Left forelimb (tissue), 1 donor: ENCODE results near the gene ASB7.

Source experiments
- DNase-seq: peaks from one replicate; pipeline ENCODE4 v3.0.0-alpha.2; 2018; ENCODE audit warnings: low spot score

The ASB7 gene

DNA sequence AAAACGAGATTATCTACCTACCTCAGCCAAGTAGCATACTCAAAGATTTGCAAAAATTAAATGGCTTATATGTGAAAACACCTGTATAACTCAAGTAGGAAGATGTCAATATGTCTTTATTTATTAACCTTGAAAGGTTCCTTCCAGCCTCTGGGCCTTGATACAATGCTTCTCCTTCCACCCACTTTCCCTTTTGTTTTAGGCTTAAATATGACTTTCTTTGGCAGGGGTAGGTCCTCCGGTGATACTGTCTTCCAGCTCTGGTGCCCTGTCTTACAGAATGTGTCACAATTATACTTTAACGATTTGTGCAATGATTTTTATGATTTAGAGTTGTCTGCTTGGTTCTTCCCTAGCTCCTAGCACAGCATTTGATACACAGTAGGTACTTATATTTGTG, 4.5 kb upstream of the ASB7 start:
- no peak for DNase-seq

DNA sequence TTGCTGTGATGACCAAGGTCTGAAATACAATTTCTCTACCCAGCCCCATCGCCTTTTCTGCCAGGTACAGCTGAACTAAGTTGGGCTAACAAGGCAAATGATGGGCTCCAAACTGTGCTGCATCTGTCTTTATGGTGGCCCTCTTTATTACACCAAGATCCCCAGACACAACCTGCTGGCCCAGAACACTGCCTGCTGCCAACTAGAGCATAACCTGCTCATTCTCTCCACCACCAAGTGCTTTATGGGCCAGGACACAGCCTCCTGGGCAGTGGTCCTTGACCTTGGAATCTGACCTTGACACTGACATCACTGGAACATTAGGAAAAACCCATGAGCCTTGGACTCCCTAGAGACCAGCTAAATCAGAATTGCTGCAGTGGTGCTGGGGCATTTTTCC, 3.7 kb upstream of the ASB7 start:
- no peak for DNase-seq

DNA sequence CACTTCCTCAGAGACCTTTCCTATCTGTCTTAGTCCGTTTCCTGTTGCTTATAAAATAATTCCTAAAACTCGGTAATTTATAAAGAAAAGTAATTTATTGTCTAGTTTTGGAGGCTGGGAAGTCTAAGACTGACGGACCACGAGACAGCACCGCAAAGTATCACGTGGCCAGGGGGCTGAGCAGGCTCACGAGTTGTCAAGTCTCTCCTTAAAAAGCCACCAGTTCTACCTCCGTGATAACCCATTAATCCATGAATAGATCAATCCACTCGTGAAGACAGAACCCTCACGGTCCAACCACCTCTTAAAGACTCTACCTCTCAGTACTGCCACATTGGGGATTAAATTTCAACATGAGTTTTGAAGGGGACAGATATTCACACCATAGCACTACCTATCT, 1.2 kb upstream of the ASB7 start:
- no peak for DNase-seq

DNA sequence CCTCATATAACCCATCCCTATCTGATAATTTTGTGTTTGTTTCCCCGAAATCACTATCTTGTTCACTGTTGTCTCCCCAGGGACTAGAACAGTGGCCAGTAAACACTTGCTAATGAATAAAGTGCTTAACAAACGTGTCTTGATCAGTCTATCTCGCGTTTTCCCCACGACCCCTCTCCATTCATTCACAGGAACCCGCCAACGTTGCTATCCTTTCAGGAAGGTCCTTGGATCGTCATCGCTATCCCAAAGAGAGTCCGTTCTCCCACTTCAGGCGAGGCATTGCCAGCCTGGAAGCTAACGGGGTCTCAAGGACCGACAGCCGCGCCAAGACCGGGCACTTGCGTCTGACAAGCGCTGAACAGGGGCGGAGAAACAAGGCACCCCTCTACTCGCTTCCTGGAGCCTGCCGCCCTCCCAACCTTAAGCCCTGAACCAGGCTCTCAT, 749 bp upstream of the ASB7 start:
- DNase-seq = no peak

DNA sequence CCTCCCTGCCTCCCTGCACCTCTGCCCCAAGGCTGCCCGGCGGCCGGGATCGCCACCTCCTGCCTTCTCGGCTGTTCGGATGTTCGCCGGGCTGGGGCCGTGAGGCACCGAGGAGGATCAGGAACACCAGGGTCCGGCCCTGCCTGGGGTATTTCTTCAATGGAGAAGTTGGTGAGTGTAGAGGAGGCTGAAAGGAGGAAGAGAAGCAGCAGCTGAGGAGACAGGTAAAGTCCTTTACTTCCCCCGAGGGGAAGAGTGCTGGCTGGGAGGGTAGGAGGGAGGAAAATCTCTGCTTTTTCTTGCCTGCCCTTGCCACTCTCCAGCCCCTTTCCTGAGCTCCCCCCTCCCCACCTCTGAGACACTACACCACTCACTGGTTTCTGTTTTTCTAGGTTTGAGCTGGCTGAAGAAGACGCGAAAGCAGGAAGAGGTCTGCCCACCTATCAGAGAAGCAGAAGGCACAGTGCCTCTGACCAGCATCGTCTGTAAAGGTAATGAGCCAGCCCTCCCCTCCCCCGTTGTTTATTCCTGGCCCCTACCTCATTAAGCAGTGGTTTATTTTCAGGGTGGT, 519 bp downstream of the ASB7 start:
- DNase-seq = no peak

DNA sequence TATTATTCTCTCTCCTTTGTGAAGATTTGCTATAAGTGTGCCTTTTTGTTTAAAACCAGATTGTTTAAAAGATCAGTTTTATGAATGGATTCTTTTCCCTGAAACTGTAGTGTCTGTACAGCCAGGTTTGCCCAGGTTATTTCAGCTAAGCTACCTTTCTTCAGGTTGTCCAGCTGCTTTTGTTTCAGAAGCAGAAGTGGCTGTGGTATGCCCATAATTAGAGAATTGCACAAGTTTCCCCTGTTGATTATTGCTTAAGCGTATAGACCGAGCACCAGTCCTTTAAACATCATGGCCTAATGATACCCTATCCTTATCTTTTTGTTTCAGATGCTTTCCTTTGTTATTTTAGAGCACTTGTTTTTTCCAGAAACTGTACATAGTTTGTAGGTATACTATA, 10.2 kb downstream of the ASB7 start:
- no peak for DNase-seq

DNA sequence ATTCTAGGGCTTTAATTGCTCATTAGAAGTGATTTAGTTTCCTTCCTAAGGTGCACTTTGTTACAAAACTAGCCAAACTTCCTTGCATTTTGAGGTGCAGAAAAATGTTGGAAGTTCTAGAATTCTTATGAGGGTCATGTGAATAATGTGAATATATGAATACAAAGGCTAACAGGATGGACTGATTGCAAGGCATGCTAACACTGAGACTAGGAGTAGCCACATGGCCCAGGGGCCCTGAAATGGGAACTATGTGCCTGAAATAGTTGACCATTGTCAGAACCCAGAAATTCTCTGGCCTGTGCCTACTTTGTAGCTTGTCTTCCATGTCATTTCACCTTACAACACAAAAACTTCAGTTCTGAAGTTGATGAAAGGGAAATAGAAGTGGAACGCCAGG, 10.8 kb downstream of the ASB7 start:
- no peak for DNase-seq

DNA sequence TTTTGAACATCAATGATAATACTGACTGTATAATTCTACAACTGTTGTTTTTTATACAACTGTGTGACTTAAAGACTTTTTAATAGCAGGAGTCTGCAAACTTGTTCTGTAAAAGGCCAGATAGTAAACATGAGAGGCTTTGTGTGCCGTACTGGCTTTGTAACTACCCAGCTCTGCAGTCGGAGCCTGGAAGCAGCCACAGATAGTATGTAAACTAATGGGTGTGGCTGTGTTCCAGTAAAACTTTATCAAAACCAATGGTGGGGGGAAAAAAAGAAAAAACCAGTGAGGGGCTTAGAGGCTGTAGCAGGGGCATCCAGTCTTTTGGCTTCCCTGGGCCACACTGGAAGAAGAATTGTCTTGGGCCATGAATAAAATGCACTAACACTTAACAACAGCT, 11.9 kb downstream of the ASB7 start:
- DNase-seq = no peak

DNA sequence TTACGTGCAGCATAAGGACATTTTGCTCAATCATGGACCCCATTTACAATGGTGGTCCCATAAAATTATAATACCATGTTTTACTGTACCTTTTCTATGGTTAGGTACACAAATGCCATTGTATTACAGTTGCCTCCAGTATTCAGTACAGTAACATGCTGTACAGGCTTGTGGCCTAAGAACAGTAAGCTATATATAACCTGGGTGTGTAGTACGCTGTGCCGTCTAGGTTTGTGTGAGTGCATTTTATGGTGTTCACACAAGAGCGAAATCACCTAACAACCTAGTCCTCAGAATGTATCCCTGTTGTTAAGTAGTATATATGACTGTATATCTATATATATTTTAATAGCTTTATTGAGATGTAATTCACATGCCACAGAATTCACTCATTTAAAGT, 12.5 kb downstream of the ASB7 start:
- no peak for DNase-seq

DNA sequence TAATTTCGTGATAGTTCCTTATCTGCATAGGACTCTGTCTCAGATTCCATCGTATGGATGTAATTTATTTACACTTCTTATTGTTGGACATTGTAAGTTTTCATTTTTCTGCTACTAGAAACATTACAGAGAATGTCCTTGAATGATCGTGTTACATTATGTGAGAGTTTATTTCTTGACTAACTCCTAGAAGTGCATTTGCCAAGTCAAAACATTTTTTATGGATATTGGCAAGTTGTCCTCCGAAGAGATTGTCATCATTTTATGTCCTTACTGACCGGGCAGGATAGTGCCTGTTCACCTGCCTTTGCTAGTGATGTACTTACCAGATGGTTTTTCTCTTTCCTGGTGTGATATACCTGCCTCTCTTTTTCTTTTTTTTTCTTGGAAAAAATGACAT, 13.4 kb downstream of the ASB7 start:
- DNase-seq = no peak

DNA sequence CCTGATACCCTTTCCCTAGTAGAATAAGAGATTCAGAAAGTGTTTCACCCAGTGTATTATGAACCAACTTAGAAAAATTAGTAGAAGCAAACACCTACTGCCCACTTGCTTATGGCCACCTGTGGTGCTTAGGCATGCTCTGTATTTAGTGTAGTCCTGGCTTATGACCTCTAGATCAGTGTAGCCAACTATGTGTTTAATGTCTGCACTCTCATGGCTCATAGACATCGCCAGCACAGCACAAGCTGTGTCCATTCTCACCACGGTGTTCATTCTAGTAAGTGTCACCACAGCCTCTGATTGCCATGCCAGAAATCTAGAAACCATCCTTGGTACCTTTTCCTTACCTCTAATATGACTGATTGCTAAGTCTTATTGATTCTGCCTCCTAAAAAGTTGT, 14.3 kb downstream of the ASB7 start:
- no peak for DNase-seq

DNA sequence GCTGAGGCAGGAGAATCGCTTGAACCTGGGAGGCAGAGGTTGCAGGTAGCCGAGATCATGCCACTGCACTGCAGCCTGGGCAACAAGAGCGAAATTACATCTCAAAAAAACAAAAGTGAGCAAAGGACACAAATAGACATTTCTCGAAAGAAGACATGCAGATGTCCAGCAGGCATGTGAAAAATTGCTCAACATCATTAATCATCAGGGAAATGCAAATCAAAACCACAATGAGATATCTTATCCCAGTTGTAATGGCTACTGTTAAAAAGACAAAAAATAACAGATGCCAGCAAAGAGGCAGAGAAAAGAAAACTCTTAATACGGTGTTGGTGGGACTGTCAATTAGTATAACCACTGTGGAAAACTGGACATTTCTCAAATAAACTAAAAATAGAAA, 20.9 kb downstream of the ASB7 start:
- no peak for DNase-seq

DNA sequence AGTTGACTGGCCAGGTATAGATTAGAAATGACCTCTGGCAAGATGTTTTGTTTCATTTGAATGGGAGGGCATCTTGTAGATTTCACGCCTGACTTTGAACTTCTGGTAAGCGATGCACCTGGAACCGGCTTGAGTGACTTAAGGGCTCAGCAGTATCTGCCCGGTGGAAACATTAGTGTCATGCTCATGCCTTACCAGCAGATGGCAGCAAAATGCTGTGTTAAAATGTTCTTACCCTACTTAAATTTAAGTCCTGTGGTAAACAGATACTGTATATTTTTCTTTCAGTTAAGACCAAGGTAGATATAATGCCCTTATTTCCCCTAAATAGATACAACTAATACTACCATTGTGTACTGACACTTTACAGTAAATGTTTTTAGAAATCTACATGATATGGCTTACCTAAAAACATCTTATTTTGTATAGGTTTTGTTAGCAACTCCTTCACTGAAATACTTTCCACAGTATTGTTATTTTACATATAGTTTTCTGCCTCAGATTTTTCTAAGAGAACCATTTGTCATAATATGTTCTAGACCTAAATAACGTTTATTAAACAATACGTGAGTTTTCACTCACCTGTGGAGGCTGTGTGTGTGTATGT, 25.5 kb downstream of the ASB7 start:
- no peak for DNase-seq

DNA sequence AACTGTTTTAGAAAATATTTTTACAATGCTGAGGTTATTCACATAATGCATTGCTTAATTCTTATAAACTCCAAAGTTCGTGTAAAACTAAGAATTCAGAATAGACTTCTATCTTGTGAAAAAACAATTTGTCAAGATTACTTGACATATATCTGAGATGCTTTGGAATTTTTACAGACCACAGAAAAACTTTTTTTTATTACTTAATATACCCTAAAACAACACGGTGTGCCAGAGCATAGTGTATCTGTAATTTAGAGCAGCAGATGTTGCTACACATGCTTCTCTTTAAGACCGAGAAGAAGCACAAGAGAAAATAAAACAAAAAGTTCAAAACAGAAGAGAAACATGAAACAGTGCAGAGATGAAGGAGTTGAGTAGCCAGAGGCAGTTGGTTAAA, 26.4 kb downstream of the ASB7 start:
- no peak for DNase-seq

DNA sequence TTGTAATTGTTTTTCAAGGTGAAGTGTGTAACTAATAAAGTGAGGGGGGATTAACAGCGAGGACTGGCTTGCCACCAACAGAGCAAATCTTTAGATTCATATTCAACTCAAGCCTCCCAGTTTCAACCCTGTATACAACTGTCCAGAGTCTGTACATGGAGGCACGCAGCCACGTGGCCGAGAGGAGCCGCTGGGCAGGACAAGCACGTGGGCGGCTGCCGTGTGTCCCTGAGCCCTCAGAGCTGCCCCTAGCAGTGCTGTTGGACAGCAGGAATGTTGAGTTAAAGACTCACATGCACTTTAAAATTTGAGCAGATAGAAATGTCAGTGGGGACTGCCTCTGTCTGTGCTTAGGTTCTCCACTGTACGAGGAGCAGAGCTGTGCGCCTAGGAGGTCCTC, 29.4 kb downstream of the ASB7 start:
- no peak for DNase-seq

DNA sequence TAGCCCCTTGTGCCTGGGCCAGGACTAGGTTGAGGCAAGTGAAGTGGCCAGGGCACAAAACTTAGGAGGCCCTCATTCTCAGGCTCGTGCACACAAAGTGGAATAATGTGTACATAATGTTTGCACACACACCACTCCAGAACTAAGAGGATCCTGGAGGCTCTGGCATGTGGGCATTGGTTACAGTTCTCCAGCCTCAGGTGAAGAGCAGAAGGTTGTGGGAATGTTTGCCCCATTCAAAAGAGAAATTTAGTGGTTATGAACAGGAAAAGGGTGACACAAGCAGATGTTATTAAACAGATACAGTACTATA, 31.3 kb downstream of the ASB7 start:
- DNase-seq = no peak

DNA sequence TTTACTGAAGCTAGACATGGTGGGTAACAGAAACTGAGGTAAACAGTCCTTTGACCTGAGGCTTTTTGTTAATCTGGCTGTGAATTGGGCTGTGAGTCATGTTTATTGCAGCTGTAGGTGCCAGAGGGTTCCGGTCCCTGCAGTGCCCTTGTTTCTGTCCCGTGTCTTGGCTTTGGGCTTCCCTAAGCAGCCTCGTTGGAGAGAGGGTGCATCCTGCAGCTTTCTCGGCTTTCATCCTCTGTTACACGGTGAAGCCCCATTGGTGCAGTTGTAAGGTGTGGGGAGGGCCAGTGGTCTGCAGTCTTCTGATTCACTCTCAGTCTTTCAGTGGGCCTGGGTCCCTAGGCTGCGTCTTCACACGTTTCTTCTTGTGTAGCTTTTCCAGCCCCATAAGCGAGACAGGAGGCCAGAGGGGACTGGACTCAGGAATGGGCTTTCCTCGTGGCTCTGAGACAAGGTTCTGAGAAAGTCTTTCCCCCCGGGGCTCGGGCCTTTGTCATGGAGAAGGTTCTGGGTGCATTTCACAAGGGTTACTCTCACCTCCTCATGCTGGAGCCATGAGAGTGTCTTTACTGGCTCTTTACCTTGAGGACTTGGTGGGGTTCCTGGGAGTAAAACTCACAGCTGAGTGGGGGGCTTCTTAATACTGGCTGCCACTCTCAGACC, 33.1 kb downstream of the ASB7 start:
- no peak for DNase-seq

DNA sequence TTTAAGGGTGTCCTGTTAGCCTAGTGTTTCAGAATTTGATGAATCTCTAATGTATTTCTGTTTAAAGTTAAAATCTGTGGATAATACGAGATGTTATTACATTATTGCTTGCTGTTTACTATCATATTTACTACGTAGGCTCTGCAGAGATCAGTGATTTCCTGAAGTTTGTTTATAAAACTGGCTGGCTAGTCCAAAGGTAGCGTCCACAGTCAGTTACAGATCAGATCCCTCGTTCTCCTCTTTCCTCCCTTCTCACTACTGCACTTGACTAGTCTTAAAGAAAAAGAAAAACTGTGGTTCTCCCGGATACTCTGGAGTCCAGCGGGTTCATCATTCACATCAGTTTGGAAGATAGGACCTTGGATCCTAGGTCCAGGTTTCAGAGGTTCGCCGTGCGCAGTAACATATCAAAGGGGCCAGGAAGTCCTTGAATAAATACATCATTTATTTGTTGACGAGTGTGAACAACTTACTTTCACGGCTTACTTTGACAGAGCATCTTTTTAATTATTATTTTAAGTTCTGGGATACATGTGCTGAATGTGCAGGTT, 35.9 kb downstream of the ASB7 start:
- DNase-seq = no peak

DNA sequence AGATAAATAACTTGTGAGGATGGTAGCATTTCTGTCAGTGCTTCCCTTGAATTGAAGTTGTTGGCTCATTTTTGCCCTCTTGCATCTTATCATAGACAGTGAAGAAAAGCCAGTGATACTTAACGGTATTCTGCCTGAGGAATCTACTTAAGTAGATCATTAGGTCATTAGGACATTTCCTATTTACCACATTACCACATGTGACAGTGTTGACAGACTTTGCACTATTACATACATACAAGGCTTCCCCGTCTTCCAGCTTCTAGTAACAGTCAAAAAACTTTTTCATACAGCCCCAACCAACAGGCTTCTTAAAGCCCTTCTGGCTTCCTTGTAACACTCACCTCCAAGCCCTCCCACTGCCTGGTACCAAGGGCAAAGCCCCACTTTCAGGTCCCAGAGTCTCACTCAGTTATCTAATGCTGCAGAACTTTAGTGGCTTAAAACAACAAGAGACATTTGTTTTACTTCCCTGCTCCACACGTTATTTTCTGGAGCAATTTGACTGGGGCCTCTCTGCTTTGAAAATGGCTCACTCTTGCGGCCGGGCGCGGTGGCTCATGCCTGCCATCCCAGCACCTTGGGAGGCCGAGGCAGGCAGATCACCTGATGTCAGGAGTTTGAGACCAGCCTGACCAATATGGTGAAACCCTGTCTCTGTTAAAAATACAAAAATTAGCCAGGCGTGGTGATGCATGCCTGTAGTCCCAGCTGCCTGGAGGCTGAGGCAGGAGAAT, 40.0 kb downstream of the ASB7 start:
- DNase-seq = no peak

DNA sequence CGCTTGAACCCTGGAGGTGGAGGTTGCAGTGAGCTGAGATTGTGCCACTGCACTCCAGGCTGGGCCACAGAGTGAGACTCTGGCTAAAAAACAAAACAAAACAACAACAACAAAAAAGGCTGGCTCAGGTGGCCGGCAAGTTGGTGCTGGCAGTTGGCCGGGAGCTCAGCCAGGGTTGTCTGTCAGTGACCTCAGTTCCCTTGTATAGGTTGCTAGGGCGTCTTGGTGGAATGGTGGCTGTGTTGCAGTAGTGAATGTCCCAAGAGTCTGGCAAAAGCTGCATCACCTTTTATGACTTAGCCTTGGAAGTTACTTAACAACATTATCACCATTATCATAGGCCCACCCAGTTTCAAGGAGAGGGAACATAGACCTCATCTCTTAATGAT, 40.6 kb downstream of the ASB7 start:
- DNase-seq = no peak

DNA sequence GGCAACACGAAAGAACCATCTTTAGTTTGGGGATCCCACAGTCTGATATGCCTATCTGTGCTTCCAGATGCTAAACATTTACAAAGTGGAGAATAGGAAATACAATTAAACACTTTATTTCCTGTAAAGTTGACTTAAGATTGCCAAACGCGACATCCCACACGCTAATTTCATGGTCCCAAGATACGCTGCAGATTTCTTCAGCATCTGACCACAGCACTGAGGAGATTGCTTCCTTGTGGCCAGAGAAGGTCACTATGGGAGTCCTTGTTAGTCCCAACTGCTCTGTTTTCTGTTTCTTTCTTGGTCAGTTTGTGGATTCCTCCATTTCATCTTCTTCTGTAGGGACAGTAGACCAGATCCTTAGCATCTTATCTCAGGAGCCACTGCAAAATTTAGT, 43.3 kb downstream of the ASB7 start:
- DNase-seq = no peak

DNA sequence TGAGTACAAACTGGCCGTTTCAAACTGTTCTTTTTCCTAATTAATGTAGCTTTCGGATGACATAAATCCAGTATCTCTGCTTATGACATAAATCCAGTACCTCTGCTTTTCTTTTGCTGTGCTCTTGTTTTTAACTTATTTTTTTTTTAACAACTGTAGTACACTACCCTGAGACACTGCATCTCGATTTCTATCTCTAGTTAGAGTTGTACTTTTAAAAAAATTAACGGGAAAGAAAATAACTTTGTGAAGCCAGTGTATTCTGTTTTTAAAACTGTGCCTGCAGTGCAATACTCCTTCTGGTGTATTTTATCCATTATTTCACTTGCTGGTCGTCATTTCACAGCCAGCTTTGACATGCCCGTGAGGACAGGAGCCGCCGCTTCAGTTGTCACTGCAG, 46.6 kb downstream of the ASB7 start:
- no peak for DNase-seq

DNA sequence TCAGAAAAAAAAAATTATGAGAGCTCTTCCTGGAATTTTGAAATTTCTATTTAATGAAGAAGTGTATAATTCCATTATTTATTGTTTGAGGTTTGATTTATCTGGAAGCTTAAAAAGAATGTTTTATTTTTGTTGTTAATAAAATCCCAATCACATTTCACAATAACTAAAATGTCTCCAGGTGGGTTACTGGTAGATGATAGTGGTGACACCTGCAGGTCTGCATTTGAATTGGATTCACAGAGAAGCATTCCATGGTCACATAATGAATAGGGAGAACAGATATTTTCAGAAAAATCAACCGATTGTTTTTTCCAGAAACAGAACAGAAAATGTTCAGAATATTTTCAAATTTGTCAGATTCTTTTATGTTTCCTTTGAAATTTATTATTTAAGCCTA, 48.3 kb downstream of the ASB7 start:
- DNase-seq = no peak
